OCI-LY1 (cell line): ENCODE measurements around the gene CDK5RAP2.

Experiments used
- H2AFZ ChIP-seq: fragments of 200-600 bp; sonication (generic), shearing (Covaris generic); 2 replicates; pipeline ENCODE4 v1.6.0; 2014; ENCODE audit warnings: antibody characterized with exemption, mild to moderate bottlenecking, low read length
- H3F3A ChIP-seq: fragments of 200-600 bp; sonication (generic), shearing (Covaris generic); 2 replicates; pipeline ENCODE4 v1.6.0; 2014; ENCODE audit warnings: mild to moderate bottlenecking, antibody characterized with exemption, low read length, moderate library complexity; ENCODE audit not compliant: insufficient read depth
- H3K27ac ChIP-seq: fragments of 200-600 bp; sonication (generic); 2 replicates; pipeline ENCODE4 v1.5.1; 2014; ENCODE audit warnings: low read length, mixed run types, mild to moderate bottlenecking, low read depth; ENCODE audit not compliant: poor library complexity, severe bottlenecking
- H3K27me3 ChIP-seq: fragments of 200-600 bp; sonication (generic); 2 replicates; pipeline ENCODE4 v1.6.0; 2014; ENCODE audit warnings: antibody characterized with exemption, mild to moderate bottlenecking, low read length, moderate library complexity; ENCODE audit not compliant: insufficient read depth
- H3K36me3 ChIP-seq: fragments of 200-600 bp; sonication (generic); 2 replicates; pipeline ENCODE4 v1.6.1; 2014; ENCODE audit warnings: mild to moderate bottlenecking, antibody characterized with exemption, low read length, moderate library complexity, mixed read lengths; ENCODE audit not compliant: insufficient read depth
- H3K4me1 ChIP-seq: fragments of 200-600 bp; sonication (generic); 2 replicates; pipeline ENCODE4 v1.5.1; 2014; ENCODE audit warnings: mild to moderate bottlenecking, low read length, moderate library complexity; ENCODE audit not compliant: insufficient read depth, severe bottlenecking
- H3K4me2 ChIP-seq: fragments of 200-600 bp; sonication (generic), shearing (Covaris generic); 2 replicates; pipeline ENCODE4 v1.6.1; 2014; ENCODE audit warnings: low read length
- H3K4me3 ChIP-seq: fragments of 200-600 bp; sonication (generic); 2 replicates; pipeline ENCODE4 v1.5.1; 2014; ENCODE audit warnings: low read length, low read depth, mild to moderate bottlenecking, mixed read lengths; ENCODE audit not compliant: poor library complexity, severe bottlenecking
- H3K79me2 ChIP-seq: fragments of 200-600 bp; shearing (Covaris generic); 2 replicates; pipeline ENCODE4 v1.6.1; 2016; ENCODE audit warnings: mixed run types, low read length, mixed read lengths; ENCODE audit not compliant: insufficient read depth
- H3K9ac ChIP-seq: fragments of 200-600 bp; sonication (generic), shearing (Covaris generic); 2 replicates; pipeline ENCODE4 v1.6.1; 2014; ENCODE audit warnings: mild to moderate bottlenecking, low read length, mixed read lengths
- H3K9me2 ChIP-seq: fragments of 200-600 bp; sonication (generic), shearing (Covaris generic); 2 replicates; pipeline ENCODE4 v1.6.1; 2014; ENCODE audit warnings: low read depth, mild to moderate bottlenecking, low read length, mixed read lengths
- H3K9me3 ChIP-seq: fragments of 200-600 bp; shearing (Covaris generic); 2 replicates; pipeline ENCODE4 v1.6.1; 2014; ENCODE audit warnings: low read length, mixed read lengths
- H4K20me1 ChIP-seq: fragments of 200-600 bp; sonication (generic), shearing (Covaris generic); 2 replicates; pipeline ENCODE4 v1.6.0; 2016; ENCODE audit warnings: mild to moderate bottlenecking, low read length; ENCODE audit not compliant: insufficient read depth
- CTCF ChIP-seq: fragments of 200-600 bp; sonication (generic), shearing (Covaris generic); IDR thresholded peaks from 2 replicates; pipeline ENCODE4 v1.5.1; 2017; ENCODE audit warnings: mild to moderate bottlenecking, antibody characterized with exemption, low read length, moderate library complexity, mixed read lengths
- EZH2 ChIP-seq: fragments of 200-600 bp; sonication (generic), shearing (Covaris generic); IDR thresholded peaks from 2 replicates; pipeline ENCODE4 v1.8.0; 2017; ENCODE audit warnings: borderline replicate concordance, mixed run types, mild to moderate bottlenecking, antibody characterized with exemption, low read length, moderate library complexity, mixed read lengths

The CDK5RAP2 gene

GRCh38 chr9:120405860-120406259 lies 174.1 kb downstream of the CDK5RAP2 start:
- Histone ChIP-seq H4K20me1 (no peaks in the 10 kb centered on the region), H3K27me3 (no peaks in the 10 kb centered on the region), H3K9me2 (no peaks in the 10 kb centered on the region), H3K9ac (no peak overlapping the region), H3K79me2 (no peaks in the 10 kb centered on the region), H3F3A (no peaks in the 10 kb centered on the region), H3K4me1 (no peaks in the 10 kb centered on the region), H3K36me3 (peaks cover 96% of the 10 kb centered on the region), H3K9me3 (no peaks in the 10 kb centered on the region), H3K27ac (no peak overlapping the region), H2AFZ (no peak overlapping the region), H3K4me2 (no peak overlapping the region), H3K4me3 (no peak overlapping the region)
- TF ChIP-seq EZH2 (no peak), CTCF (no peak)

- Histone ChIP-seq H3K9me3 (no peaks in the 10 kb centered on the region), H3K4me1 (no peaks in the 10 kb centered on the region), H3K36me3 (peaks cover 96% of the 10 kb centered on the region), H3F3A (no peaks in the 10 kb centered on the region), H3K9me2 (no peaks in the 10 kb centered on the region), H2AFZ (no peak overlapping the region), H3K79me2 (no peaks in the 10 kb centered on the region), H3K27ac (no peak overlapping the region), H4K20me1 (no peaks in the 10 kb centered on the region), H3K9ac (no peak overlapping the region), H3K4me2 (no peak overlapping the region), H3K4me3 (no peak overlapping the region), H3K27me3 (no peaks in the 10 kb centered on the region)
- TF ChIP-seq CTCF, result no peak
- no peak for TF ChIP-seq EZH2
Observed at GRCh38 chr9:120405134-120405533, 174.8 kb downstream of the CDK5RAP2 start.

GRCh38 chr9:120403543-120403856 lies 176.5 kb downstream of the CDK5RAP2 start:
- no peak overlapping the region for H3K27ac ChIP-seq
- H3K9me2 ChIP-seq, result no peaks in the 10 kb centered on the region
- H4K20me1 ChIP-seq, result no peaks in the 10 kb centered on the region
- no peaks in the 10 kb centered on the region for H3K79me2 ChIP-seq
- no peak overlapping the region for H2AFZ ChIP-seq
- no peak overlapping the region for H3K4me3 ChIP-seq
- no peak for TF ChIP-seq CTCF
- TF ChIP-seq EZH2, result no peak
- H3K4me1 ChIP-seq, result no peaks in the 10 kb centered on the region
- H3K27me3 ChIP-seq, result no peaks in the 10 kb centered on the region
- no peak overlapping the region for H3K9ac ChIP-seq
- peaks cover 96% of the 10 kb centered on the region for H3K36me3 ChIP-seq
- no peak overlapping the region for H3K4me2 ChIP-seq
- H3K9me3 ChIP-seq, result no peaks in the 10 kb centered on the region
- H3F3A ChIP-seq, result no peaks in the 10 kb centered on the region
